ENCODE measurements around the gene DYTN. TPM values are rescaled to one million over a fixed set of nuclear protein-coding genes. Genes with fewer than 3 reads are reported as not detected.

DYTN gene
- polyA plus RNA-seq, 1 donor from 2014 or later, result not detected

GRCh38 chr2:206739271-206739670, 21.1 kb upstream of the DYTN start:
- H3K4me2 ChIP-seq (ENCODE audit: low read length), result no peak overlapping the region
- no peak overlapping the region for H3K9ac ChIP-seq (ENCODE audit: low read length)
- no peaks in the 10 kb centered on the region for H4K20me1 ChIP-seq (ENCODE audit: insufficient read depth)
- H3K79me2 ChIP-seq (replicated peaks; ENCODE audit: insufficient read depth, low read length), result no peaks in the 10 kb centered on the region
- no peaks in the 10 kb centered on the region for H3K36me3 ChIP-seq (ENCODE audit: insufficient read depth, low read length)
- H3K27ac ChIP-seq (ENCODE audit: low read length), result no peak overlapping the region
- H3K9me3 ChIP-seq (ENCODE audit: low read length), result no peaks in the 10 kb centered on the region
- H3K9me2 ChIP-seq (ENCODE audit: insufficient read depth, low read length), result no peaks in the 10 kb centered on the region
- no peaks in the 10 kb centered on the region for H3F3A ChIP-seq (ENCODE audit: insufficient read depth, low read length, poor library complexity, severe bottlenecking)
- H3K4me3 ChIP-seq (ENCODE audit: low read length), result no peak overlapping the region
- TF ChIP-seq EP300 (conservative IDR thresholded peaks at IDR 0.05; ENCODE audit: poor library complexity, severe bottlenecking) (no peak), TAF1 (IDR thresholded peaks at IDR 0.05; ENCODE audit: low read depth) (no peak), RAD21 (conservative IDR thresholded peaks at IDR 0.05) (no peak)
- TF ChIP-seq, protein P1, sequence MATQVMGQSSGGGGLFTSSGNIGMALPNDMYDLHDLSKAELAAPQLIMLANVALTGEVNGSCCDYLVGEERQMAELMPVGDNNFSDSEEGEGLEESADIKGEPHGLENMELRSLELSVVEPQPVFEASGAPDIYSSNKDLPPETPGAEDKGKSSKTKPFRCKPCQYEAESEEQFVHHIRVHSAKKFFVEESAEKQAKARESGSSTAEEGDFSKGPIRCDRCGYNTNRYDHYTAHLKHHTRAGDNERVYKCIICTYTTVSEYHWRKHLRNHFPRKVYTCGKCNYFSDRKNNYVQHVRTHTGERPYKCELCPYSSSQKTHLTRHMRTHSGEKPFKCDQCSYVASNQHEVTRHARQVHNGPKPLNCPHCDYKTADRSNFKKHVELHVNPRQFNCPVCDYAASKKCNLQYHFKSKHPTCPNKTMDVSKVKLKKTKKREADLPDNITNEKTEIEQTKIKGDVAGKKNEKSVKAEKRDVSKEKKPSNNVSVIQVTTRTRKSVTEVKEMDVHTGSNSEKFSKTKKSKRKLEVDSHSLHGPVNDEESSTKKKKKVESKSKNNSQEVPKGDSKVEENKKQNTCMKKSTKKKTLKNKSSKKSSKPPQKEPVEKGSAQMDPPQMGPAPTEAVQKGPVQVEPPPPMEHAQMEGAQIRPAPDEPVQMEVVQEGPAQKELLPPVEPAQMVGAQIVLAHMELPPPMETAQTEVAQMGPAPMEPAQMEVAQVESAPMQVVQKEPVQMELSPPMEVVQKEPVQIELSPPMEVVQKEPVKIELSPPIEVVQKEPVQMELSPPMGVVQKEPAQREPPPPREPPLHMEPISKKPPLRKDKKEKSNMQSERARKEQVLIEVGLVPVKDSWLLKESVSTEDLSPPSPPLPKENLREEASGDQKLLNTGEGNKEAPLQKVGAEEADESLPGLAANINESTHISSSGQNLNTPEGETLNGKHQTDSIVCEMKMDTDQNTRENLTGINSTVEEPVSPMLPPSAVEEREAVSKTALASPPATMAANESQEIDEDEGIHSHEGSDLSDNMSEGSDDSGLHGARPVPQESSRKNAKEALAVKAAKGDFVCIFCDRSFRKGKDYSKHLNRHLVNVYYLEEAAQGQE (IDR thresholded peaks at IDR 0.05; ENCODE audit: borderline replicate concordance), result no peak
- no peak overlapping the region for H2AFZ ChIP-seq (ENCODE audit: low read depth, low read length)
- no peaks in the 10 kb centered on the region for H3K27me3 ChIP-seq (ENCODE audit: insufficient read depth, low read depth, low read length)

GRCh38 chr2:206736935-206737334, 18.7 kb upstream of the DYTN start:
- TF ChIP-seq, protein P1 (IDR thresholded peaks at IDR 0.05; ENCODE audit: borderline replicate concordance), result no peak
- no peak for TF ChIP-seq POLR2AphosphoS5 (IDR thresholded peaks at IDR 0.05)
- no peak for TF ChIP-seq TAF1 (IDR thresholded peaks at IDR 0.05; ENCODE audit: low read depth)
- TF ChIP-seq EZH2 (IDR thresholded peaks at IDR 0.05; ENCODE audit: borderline replicate concordance, insufficient read depth, low read length, poor library complexity, severe bottlenecking), result no peak
- TF ChIP-seq EP300 (conservative IDR thresholded peaks at IDR 0.05; ENCODE audit: poor library complexity, severe bottlenecking), result no peak
- TF ChIP-seq CTCF (IDR thresholded peaks at IDR 0.05; ENCODE audit: poor library complexity, severe bottlenecking), result no peak
- no peak for TF ChIP-seq SMC3 (conservative IDR thresholded peaks at IDR 0.05; ENCODE audit: poor library complexity)
- no peak for TF ChIP-seq MXI1 (conservative IDR thresholded peaks at IDR 0.05; ENCODE audit: poor library complexity, severe bottlenecking)
- TF ChIP-seq RAD21 (conservative IDR thresholded peaks at IDR 0.05), result no peak
- Histone ChIP-seq H3K36me3 (ENCODE audit: insufficient read depth, low read length) (no peaks in the 10 kb centered on the region), H3K27me3 (ENCODE audit: insufficient read depth, low read depth, low read length) (no peaks in the 10 kb centered on the region)

More at GRCh38 chr2:206736935-206737334, 18.7 kb upstream of the DYTN start:
- no peak overlapping the region for H2AFZ ChIP-seq (ENCODE audit: low read depth, low read length)
- H3K4me2 ChIP-seq (ENCODE audit: low read length), result no peak overlapping the region
- no peaks in the 10 kb centered on the region for H3F3A ChIP-seq (ENCODE audit: insufficient read depth, low read length, poor library complexity, severe bottlenecking)
- H3K79me2 ChIP-seq (replicated peaks; ENCODE audit: insufficient read depth, low read length), result no peaks in the 10 kb centered on the region
- H4K20me1 ChIP-seq (ENCODE audit: insufficient read depth), result no peaks in the 10 kb centered on the region
- no peak overlapping the region for H3K4me3 ChIP-seq (ENCODE audit: low read length)
- H3K9ac ChIP-seq (ENCODE audit: low read length), result no peak overlapping the region
- H3K9me2 ChIP-seq (ENCODE audit: insufficient read depth, low read length), result no peaks in the 10 kb centered on the region
- H3K9me3 ChIP-seq (ENCODE audit: low read length), result no peaks in the 10 kb centered on the region
- H3K27ac ChIP-seq (ENCODE audit: low read length), result no peak overlapping the region
